NOMO-1 treated with DMSO at 0.1 percent for 48 hours (cell line): ENCODE measurements around the gene DNM3.
"Not testable (repeated sequence)": the region's sequence is repeated elsewhere in the genome, so short reads cannot be mapped to it uniquely, and the experiment has no call there.

Source experiments
- DNase-seq: peaks from one replicate; lab custom pipeline; 2025; ENCODE audit not compliant: unreplicated experiment; lab: John Stamatoyannopoulos, UW

The DNM3 gene

GRCh38 chr1:171841050-171841910 lies at the start of gene DNM3:
Gene DNM3 (plus strand): TSS chr1:171841498. CDS start chr1:171841657, 159 bp downstream.
- peak; percentile 53 for DNase-seq

DNA sequence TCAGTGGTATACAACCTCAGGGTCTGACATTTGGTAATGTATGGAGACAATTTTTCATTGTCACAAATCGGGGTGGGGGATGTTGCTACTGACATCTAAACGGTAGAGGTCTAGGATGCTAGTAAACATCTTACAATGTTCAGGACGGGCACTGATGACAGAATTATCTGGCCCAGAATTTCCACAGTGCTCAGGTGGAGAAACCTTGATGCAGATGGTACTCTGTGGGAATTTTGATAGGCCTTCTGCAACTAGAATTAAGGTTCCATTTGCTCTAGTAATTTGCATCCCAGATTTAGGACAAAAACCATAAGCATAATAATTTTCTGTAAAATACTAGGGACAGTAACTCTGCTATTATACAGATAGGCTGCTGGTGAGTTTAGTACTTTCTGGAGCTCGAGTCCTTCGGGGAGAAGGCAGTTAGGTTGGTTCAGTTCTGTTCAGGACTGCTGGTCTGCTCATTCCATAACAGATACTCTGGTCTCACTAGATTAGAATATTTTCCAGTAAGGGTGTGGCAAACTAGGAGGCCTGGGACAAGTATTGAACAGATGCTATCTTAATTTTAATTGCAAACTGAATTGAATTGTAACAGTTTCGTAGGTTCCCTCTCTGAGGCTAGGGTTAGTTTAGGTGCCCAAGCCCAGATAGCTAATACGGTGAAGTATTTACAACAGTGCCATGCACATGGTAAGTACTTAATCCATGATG lies 48.5 kb upstream of the DNM3 start:
- DNase-seq, result no peak

DNA sequence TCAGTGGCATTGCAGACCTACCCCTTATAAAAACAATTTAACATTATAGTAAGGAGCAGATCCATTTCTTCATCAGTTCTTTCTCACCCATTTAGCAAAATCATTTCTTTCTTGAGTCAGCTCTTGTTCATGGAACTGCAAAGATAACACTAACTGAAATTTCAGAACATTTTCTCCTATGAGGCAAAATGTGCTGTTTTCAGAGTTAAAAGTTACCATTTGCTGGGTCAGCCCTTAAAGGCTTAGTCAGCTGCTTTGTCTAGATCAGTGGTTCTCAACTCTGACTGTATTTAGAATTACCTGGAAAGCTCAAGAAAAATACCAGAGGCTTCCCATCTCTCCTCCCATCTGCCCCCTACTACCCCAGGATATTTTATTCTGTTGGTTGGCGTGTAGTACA lies 47.7 kb upstream of the DNM3 start:
- no peak for DNase-seq

GRCh38 chr1:171794085-171794484 lies 47.2 kb upstream of the DNM3 start:
- no peak for DNase-seq

DNA sequence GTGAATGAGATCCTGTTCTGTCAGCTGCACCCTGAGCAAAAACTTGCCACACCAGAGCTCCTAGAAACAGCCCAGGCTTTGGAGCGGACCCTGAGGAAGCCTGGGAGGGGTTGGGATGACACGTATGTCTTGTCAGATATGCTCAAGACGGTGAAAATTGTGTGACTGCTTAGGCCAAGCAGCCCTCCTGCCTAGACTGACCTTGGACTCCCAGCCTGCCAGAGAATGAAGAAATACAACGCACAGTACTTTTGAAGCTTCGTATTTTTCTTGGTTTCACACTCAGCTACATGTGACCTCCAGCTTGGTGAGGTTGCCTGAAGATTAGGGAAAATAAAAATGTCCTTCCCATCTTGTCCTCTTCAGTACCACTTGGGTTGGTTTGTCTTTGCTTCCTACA lies 44.7 kb upstream of the DNM3 start:
- no peak for DNase-seq

- no peak for DNase-seq
Observed at GRCh38 chr1:171798311-171798710, 43.0 kb upstream of the DNM3 start.

DNA sequence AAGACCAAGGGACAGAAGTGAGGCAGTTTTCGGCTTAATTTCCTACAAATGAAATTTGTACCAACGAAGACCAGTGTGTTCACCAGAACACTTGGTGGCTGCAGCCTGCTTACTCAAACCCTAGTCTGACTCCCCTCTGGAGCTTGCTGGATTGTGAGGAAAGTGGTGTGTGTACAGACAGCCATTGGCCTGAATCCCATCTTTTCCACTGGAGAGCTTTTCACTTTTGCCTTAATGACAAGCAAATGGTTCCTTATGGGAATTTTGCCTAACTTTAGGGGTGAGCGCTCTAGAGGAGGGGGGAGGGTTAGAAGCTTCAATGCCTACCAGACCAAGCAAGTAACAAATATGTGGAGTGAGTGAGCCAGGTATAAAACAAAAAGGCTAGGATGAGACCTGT lies 42.5 kb upstream of the DNM3 start:
- no peak for DNase-seq

- DNase-seq, result no peak
Observed at GRCh38 chr1:171799166-171799565, 42.1 kb upstream of the DNM3 start.

- not testable (repeated sequence) for DNase-seq
Observed at GRCh38 chr1:171799698-171800097, 41.6 kb upstream of the DNM3 start.

DNA sequence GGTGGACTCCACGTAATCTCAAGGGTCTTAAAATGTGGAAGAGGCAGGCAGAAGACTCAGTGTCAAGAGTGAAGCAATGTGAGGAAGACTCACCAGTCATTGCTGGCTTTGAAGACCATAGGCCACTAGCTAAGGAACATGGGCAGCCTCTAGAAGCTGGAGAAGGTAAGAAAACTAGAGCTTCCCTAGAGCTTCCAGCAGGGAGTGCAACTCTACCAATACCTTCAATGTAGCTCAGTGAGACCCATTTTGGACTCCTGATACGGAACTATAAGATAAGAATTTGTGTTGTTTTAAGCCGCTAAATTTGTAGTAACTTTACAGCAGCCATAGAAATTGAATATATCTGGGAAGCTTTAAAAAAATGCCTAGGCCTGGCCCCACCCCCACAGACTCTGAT lies 41.0 kb upstream of the DNM3 start:
- DNase-seq, result no peak

GRCh38 chr1:171800851-171801250 lies 40.4 kb upstream of the DNM3 start:
- no peak for DNase-seq

DNA sequence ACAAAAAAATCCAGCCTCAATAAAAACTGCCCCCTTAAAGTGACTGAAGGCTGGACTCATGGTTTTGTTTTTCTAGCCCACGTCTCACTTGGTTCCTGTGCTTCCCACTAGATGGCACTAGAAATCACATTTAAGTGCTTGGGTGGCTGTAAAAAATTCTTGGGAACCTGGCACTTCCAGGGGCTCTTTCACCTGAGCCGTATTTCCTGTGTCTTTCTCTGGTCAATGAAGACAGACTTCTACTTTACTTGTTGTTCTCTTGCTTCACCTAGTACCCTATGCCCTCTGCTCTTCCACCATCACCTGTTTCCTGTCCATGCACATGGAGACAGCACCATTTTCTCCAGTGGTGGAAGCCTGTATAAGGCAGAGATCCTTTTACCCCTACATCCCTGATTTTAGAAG lies 39.8 kb upstream of the DNM3 start:
- no peak for DNase-seq

DNA sequence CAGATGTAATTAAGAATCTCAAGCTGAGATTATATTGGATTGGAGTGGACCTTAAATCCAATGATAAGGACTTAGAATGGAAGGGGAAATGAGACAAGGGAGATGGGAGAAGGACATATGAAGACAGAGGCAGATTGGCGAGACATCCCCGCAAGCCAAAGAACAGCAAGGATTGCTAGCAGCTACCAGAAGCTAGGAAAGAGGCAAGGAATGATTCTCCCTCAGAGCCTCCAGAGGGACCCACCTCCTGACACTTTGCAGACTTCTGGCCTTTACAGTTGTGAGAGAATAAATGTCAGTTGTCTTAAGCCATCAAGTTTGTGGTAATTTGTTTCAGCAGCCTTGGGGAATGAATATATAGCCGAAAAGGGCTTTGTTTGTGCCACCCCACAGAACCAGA lies 39.1 kb upstream of the DNM3 start:
- no peak for DNase-seq

DNA sequence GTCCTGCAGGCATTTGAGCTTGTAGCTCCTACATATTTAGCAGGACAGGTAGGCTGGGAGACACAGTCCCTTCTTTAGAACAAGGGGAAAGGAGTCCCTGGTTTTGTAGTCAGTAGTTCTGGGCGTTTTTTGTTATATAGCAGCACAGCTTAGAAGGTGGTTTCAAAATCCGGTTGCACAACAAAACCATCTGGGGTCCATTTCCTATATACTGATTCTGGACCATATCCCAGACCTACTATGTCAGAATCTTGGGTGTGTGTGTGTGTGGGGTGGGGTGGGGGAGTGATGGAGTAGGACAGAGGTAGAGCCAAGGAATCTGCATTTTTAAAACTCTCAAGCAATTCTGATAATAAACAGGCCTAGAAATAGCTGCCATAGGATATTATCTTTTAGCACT lies 38.3 kb upstream of the DNM3 start:
- no peak for DNase-seq

DNA sequence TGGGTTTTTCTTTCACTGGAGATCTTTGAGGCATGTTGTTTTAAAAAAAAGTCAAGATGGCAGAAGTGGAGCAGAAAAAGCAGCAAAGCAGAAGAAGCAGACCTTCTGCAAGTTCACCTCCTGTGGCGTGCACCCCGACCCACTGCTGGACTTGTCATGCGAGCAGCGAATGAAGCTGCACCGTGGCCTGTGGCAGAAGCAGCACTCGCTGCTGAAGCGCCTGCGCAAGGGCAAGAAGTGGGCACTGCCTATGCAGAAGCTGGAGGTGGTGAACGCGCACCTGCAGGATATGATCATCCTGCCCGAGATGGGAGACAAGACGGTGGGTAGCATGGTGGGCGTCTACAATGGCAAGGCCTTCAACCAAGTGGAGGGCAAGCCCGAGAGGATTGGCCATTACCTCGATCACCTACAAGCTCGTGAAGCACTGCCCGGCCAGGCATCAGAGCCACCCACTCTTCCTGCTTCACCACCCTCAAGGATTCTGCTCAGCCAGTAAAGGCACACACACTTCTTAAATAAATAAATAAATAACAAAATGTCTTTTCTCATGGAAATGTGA lies 37.8 kb upstream of the DNM3 start:
- no peak for DNase-seq

DNA sequence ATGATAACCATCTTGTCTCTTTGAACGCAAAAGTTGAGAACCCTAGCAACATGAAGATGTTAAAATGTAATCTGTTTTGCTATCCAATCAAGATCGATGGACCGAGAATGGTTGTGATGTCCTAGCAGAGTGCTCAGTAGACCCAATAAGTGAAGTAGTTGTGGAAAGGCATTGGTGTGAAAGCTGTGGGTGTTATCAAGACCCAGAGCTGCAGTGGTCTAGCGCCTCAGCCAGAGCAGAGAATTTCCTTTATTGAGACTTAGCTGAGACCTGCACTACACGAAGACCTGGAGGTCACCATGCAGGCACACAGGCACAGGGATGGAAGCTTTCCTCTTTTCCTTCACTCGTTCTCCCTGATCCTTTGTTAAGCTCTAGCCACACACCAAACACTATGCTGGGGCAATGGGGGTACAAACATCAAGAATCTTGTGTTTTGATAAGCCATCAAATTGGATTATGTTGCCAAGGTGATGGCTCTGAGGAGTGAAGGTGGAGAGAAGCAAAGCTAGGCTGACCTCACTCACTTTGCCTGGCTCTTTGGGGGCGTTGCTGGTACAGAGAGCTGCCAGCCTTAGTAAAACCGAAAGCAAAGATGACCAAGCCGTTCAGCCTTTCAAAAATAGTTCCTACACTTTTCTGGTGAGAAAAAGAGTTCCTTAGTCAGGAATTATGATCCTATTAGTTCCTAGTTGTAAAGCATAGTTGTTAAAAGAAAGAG lies 35.7 kb upstream of the DNM3 start:
- no peak for DNase-seq

- DNase-seq, result peak; percentile 7
Observed at GRCh38 chr1:171807556-171807955, 33.7 kb upstream of the DNM3 start.

DNA sequence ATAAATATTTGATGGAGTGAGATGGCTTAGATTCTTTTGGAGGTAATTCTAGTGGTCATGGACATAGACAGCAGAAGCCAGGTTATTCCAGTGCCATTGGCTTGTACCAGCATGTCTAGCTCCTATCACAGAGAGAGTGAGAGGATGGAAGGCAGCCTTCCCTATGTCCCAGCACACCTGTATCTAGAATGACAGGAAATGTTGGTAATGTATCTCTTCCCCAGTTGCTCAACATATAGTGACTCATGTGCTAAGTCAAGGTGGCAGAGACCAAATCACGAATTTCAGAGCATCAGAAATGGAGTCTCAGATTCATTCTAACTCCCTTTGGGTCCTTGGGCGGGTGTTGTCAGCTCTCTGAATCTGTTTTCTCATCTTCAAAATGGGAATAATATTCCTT lies 31.5 kb upstream of the DNM3 start:
- no peak for DNase-seq

- no peak for DNase-seq
Observed at GRCh38 chr1:171811672-171812071, 29.6 kb upstream of the DNM3 start.

GRCh38 chr1:171814692-171815091 lies 26.6 kb upstream of the DNM3 start:
- no peak for DNase-seq

DNA sequence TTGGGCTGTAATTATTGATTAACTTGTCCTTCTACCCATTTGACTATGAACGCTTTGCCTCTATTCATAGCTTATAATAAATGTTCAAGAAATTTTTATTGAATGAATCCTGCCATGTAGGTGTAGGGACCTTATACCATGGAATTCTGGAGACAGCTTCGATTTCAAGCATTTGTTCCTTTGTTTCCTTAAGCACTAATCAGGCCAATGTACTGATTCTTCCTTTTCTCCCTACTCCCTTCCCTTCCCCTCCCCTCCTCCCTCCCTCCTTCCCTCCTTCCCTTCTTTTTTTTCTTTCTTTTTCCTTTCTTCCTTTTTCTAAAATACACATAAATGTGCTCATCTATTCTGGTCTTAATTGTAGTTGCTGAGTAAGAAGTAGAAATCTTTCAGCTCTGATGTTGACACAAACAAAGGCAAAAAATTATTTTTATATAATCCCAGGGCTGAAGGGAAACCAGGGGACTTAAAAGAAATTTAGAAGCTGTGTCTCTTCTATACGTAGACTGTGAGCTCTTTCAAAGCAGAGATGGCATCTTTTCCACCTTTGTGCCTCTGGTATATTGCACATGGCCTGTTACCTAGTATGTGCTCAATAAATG lies 24.9 kb upstream of the DNM3 start:
- DNase-seq, result no peak
